SU-DHL-6 (cell line): ENCODE data around the gene ATP1A4.

Source experiments
- H2AFZ ChIP-seq: fragments of 200-600 bp; sonication (generic); 2 replicates; pipeline ENCODE4 v1.6.1; 2014; ENCODE audit warnings: low read depth, mild to moderate bottlenecking, moderate library complexity, mixed read lengths, antibody characterized with exemption, low read length; ENCODE audit not compliant: severe bottlenecking
- H3F3A ChIP-seq: fragments of 200-600 bp; shearing (Covaris generic); 2 replicates; pipeline ENCODE4 v1.6.0; 2016; ENCODE audit warnings: antibody characterized with exemption, mild to moderate bottlenecking; ENCODE audit not compliant: insufficient read depth
- H3K27ac ChIP-seq: fragments of 200-600 bp; sonication (generic); 2 replicates; pipeline ENCODE4 v1.5.1; 2016; ENCODE audit warnings: low read depth, mild to moderate bottlenecking, low read length, moderate library complexity, mixed read lengths
- H3K27me3 ChIP-seq: fragments of 200-600 bp; sonication (generic), shearing (Covaris generic); 2 replicates; pipeline ENCODE4 v1.6.0; 2014; ENCODE audit warnings: mild to moderate bottlenecking, low read length
- H3K36me3 ChIP-seq: fragments of 200-600 bp; sonication (generic); 2 replicates; pipeline ENCODE4 v1.6.1; 2014; ENCODE audit warnings: mild to moderate bottlenecking, low read length, mixed read lengths
- H3K4me2 ChIP-seq: fragments of 300-600, 200-600 bp; shearing (Covaris generic), sonication (generic); 2 replicates; pipeline ENCODE4 v1.6.0; 2014; ENCODE audit warnings: low read length, low read depth, mild to moderate bottlenecking; ENCODE audit not compliant: poor library complexity, severe bottlenecking
- H3K4me3 ChIP-seq: fragments of 200-600 bp; sonication (generic); 2 replicates; pipeline ENCODE4 v1.5.1; 2014; ENCODE audit warnings: antibody characterized with exemption, low read length, mild to moderate bottlenecking, mixed read lengths; ENCODE audit not compliant: insufficient read depth, poor library complexity, severe bottlenecking
- H3K79me2 ChIP-seq: fragments of 200-600 bp; sonication (generic); 2 replicates; pipeline ENCODE4 v1.6.1; 2014; ENCODE audit warnings: mild to moderate bottlenecking, low read length, moderate library complexity; ENCODE audit not compliant: insufficient read depth
- H3K9ac ChIP-seq: fragments of 200-600 bp; sonication (generic); 2 replicates; pipeline ENCODE4 v1.7.0; 2014; ENCODE audit warnings: mild to moderate bottlenecking, low read length
- H3K9me2 ChIP-seq: fragments of 200-600 bp; sonication (generic); replicated peaks from 2 replicates; pipeline ENCODE4 v1.6.1; 2014; ENCODE audit warnings: low read length; ENCODE audit not compliant: insufficient read depth
- H3K9me3 ChIP-seq: fragments of 200-600 bp; sonication (generic); 2 replicates; pipeline ENCODE4 v1.6.1; 2014; ENCODE audit warnings: low read length, mixed read lengths; ENCODE audit not compliant: insufficient read depth
- H4K20me1 ChIP-seq: fragments of 200-600 bp; sonication (generic); 2 replicates; pipeline ENCODE4 v1.6.1; 2014; ENCODE audit warnings: low read depth, mild to moderate bottlenecking, antibody characterized with exemption, low read length, moderate library complexity, mixed read lengths
- CTCF ChIP-seq: fragments of 200-600 bp; sonication (generic); IDR thresholded peaks from one replicate; pipeline ENCODE4 v1.5.1; 2017; ENCODE audit warnings: antibody characterized with exemption, mild to moderate bottlenecking, low read length, moderate library complexity; ENCODE audit not compliant: insufficient read depth, poor library complexity, severe bottlenecking
- EZH2phosphoT487 ChIP-seq: fragments of 200-600 bp; sonication (generic), shearing (Covaris generic); conservative IDR thresholded peaks from 2 replicates; pipeline ENCODE4 v1.6.1; 2018; ENCODE audit warnings: mild to moderate bottlenecking, antibody characterized with exemption, low read length, moderate library complexity, mixed read lengths

The ATP1A4 gene

GRCh38 chr1:160222546-160222945, 71.1 kb downstream of the ATP1A4 start:
- no peak overlapping the region for H3K27ac ChIP-seq
- H2AFZ ChIP-seq = no peak overlapping the region
- TF ChIP-seq EZH2phosphoT487 (no peak), CTCF (no peak)
- H3K27me3 ChIP-seq = no peaks in the 10 kb centered on the region
- H4K20me1 ChIP-seq = no peaks in the 10 kb centered on the region
- no peaks in the 10 kb centered on the region for H3K9me2 ChIP-seq
- no peak overlapping the region for H3K4me2 ChIP-seq
- H3K36me3 ChIP-seq = peaks cover 5% of the 10 kb centered on the region; the same call in 1 of the 2 replicates
- H3K9me3 ChIP-seq = no peaks in the 10 kb centered on the region
- H3F3A ChIP-seq = no peaks in the 10 kb centered on the region
- H3K79me2 ChIP-seq = no peaks in the 10 kb centered on the region
- H3K9ac ChIP-seq = no peak overlapping the region
- no peak overlapping the region for H3K4me3 ChIP-seq

DNA sequence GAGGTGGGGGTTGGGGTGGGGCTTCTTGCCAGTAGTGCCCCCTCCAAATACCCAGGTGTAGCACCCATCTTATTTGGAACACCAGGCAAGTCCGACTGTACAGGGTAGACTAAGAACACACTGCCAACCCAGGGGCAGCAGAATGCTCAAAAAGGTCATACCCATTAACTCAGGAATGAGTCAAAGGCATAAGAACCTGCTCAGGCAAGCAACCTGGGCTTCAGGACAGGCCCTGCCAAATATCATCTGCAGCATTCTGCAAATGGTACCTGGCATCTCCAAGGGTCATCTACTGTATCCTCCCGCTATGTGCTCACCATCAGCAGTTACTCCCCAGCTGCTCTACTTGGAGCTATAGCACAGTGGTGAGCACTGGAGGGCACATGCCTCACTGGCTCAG, 73.2 kb downstream of the ATP1A4 start:
- peaks cover 11% of the 10 kb centered on the region; the same call in 1 of the 2 replicates for H3K36me3 ChIP-seq
- no peaks in the 10 kb centered on the region for H3K27me3 ChIP-seq
- TF ChIP-seq CTCF (no peak), EZH2phosphoT487 (no peak)
- H3K4me2 ChIP-seq = no peak overlapping the region
- H4K20me1 ChIP-seq = no peaks in the 10 kb centered on the region
- H3K9me2 ChIP-seq = no peaks in the 10 kb centered on the region
- H3K9me3 ChIP-seq = no peaks in the 10 kb centered on the region
- H3K27ac ChIP-seq = no peak overlapping the region
- H3F3A ChIP-seq = no peaks in the 10 kb centered on the region
- no peak overlapping the region for H3K9ac ChIP-seq
- H3K4me3 ChIP-seq = no peak overlapping the region
- H2AFZ ChIP-seq = no peak overlapping the region
- no peaks in the 10 kb centered on the region for H3K79me2 ChIP-seq

DNA sequence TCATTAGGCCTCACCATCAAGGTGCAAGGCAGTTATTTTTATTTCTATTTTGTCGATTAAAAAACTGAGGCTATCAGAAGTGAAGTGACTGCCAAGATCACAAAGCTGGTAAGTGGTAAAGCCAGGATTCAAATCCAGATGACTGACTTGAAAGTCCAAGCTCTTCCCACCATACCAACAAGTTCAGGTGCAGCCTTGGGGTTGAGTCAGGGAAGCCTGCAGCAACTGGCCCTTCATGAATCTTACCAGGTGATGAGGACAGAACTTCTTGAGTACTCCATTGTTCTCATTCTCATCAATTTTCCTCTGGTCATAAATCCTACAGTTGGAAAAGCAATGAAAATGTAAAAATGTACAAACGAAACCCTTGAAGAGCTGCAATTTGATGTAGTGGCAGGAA, 73.9 kb downstream of the ATP1A4 start:
- H3K9me3 ChIP-seq = no peaks in the 10 kb centered on the region
- no peak overlapping the region for H3K9ac ChIP-seq
- no peaks in the 10 kb centered on the region for H3K79me2 ChIP-seq
- H3F3A ChIP-seq = no peaks in the 10 kb centered on the region
- H3K27ac ChIP-seq = no peak overlapping the region
- no peak overlapping the region for H2AFZ ChIP-seq
- H3K9me2 ChIP-seq = no peaks in the 10 kb centered on the region
- no peak overlapping the region for H3K4me2 ChIP-seq
- no peaks in the 10 kb centered on the region for H4K20me1 ChIP-seq
- no peak overlapping the region for H3K4me3 ChIP-seq
- H3K36me3 ChIP-seq = peaks cover 11% of the 10 kb centered on the region; the same call in 1 of the 2 replicates
- TF ChIP-seq EZH2phosphoT487 = no peak
- TF ChIP-seq CTCF = no peak
- no peaks in the 10 kb centered on the region for H3K27me3 ChIP-seq

DNA sequence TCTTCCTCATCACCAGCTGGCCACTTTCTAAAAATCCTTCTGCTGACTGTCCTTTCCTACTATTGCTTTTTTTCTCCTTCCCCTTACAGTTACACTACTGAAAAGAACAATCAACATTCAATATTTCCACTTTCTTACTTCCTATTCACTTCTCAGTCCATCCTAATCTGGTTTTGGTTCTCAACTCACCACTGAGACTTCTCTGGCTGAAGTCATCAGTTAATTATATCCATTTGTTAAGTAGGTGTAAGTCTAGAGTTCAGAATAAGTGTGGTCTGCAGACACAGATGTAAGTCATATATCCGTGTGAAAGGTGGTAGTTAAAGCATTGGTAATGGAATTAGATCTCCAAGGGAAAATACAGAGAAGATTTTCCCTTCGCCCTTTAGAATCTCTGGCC, 75.2 kb downstream of the ATP1A4 start:
- TF ChIP-seq CTCF (no peak), EZH2phosphoT487 (no peak)
- Histone ChIP-seq H2AFZ (no peak overlapping the region), H3K79me2 (no peaks in the 10 kb centered on the region), H4K20me1 (no peaks in the 10 kb centered on the region), H3K9me2 (no peaks in the 10 kb centered on the region), H3K9me3 (no peaks in the 10 kb centered on the region), H3K27ac (no peak overlapping the region), H3K4me2 (no peak overlapping the region), H3K9ac (no peak overlapping the region), H3F3A (no peaks in the 10 kb centered on the region), H3K27me3 (no peaks in the 10 kb centered on the region), H3K36me3 (peaks cover 19% of the 10 kb centered on the region), H3K4me3 (no peak overlapping the region)
